HepG2 (cell line): Measurements from ENCODE around the gene DCAF7. TPM values are rescaled to one million over a fixed set of nuclear protein-coding genes. Genes with fewer than 3 reads are reported as not detected.

Experiments
- CENPT ChIP-seq: sonication (generic); formaldehyde crosslinking; IDR thresholded peaks from 2 replicates; pipeline ENCODE4 v1.8.0; 2022; ENCODE audit warnings: low read depth, mild to moderate bottlenecking, moderate library complexity, missing genetic modification reagents
- DMTF1 ChIP-seq: sonication (generic); formaldehyde crosslinking; IDR thresholded peaks from 2 replicates; pipeline ENCODE4 v1.4.0; 2020; ENCODE audit warnings: mild to moderate bottlenecking, missing genetic modification reagents
- HHEX ChIP-seq: IDR thresholded peaks from 2 replicates; pipeline ENCODE4 v1.6.1; 2016; ENCODE audit warnings: control low read depth
- IKZF4 ChIP-seq: sonication (generic); formaldehyde crosslinking; IDR thresholded peaks from 2 replicates; pipeline ENCODE4 v1.5.1; 2020; ENCODE audit warnings: borderline replicate concordance, mild to moderate bottlenecking, low read depth, missing genetic modification reagents; ENCODE audit errors: not compliant biosample characterization
- KAT7 ChIP-seq: IDR thresholded peaks from 2 replicates; pipeline ENCODE4 v1.6.1; 2018; ENCODE audit warnings: borderline replicate concordance, missing compliant biosample characterization
- LCORL ChIP-seq, 2 experiments: fragments of 450-650 bp in 1 of 2; sonication (generic) in 1 of 2; formaldehyde crosslinking in 1 of 2; IDR thresholded peaks; 2 replicates each; pipeline versions ENCODE4 v1.5.0 to v1.6.1; 2017 to 2020; ENCODE audit warnings: antibody characterized with exemption in 1 of 2, missing genetic modification reagents in 1 of 2
- PCBP1 ChIP-seq: fragments of 200-400 bp; formaldehyde crosslinking; IDR thresholded peaks from 2 replicates; pipeline ENCODE4 v1.6.1; 2017; ENCODE audit warnings: mild to moderate bottlenecking, low read depth, low read length, borderline replicate concordance
- PRDM10 ChIP-seq: sonication (generic); formaldehyde crosslinking; IDR thresholded peaks from 2 replicates; pipeline ENCODE4 v1.4.0; 2020; ENCODE audit warnings: low read depth, missing genetic modification reagents
- SNAI1 ChIP-seq: sonication (generic); formaldehyde crosslinking; IDR thresholded peaks from 2 replicates; pipeline ENCODE4 v1.5.0; 2020; ENCODE audit warnings: mild to moderate bottlenecking, missing genetic modification reagents, borderline replicate concordance
- ZBTB3 ChIP-seq: sonication (generic); formaldehyde crosslinking; IDR thresholded peaks from 2 replicates; pipeline ENCODE4 v1.4.0; 2020; ENCODE audit warnings: low read depth, mild to moderate bottlenecking, moderate library complexity, missing genetic modification reagents, borderline replicate concordance
- ZFP36L1 ChIP-seq: sonication (generic); formaldehyde crosslinking; IDR thresholded peaks from 2 replicates; pipeline ENCODE4 v1.8.0; 2022; ENCODE audit warnings: mild to moderate bottlenecking, missing genetic modification reagents, moderate library complexity
- ZFP82 ChIP-seq: sonication (generic); formaldehyde crosslinking; IDR thresholded peaks from 2 replicates; pipeline ENCODE4 v1.5.1; 2020; ENCODE audit warnings: mild to moderate bottlenecking, missing genetic modification reagents, borderline replicate concordance
- ZFP91 ChIP-seq: sonication (generic); formaldehyde crosslinking; IDR thresholded peaks from 2 replicates; pipeline ENCODE4 v1.9.0; 2022; ENCODE audit warnings: missing genetic modification reagents, mild to moderate bottlenecking, borderline replicate concordance
- ZIK1 ChIP-seq: sonication (generic); formaldehyde crosslinking; IDR thresholded peaks from 2 replicates; pipeline ENCODE4 v1.5.0; 2020; ENCODE audit warnings: mild to moderate bottlenecking, low read depth, missing genetic modification reagents, borderline replicate concordance
- ZNF263 ChIP-seq: sonication (generic); formaldehyde crosslinking; IDR thresholded peaks from 2 replicates; pipeline ENCODE4 v1.4.0; 2020; ENCODE audit warnings: missing genetic modification reagents
- ZNF577 ChIP-seq: sonication (generic); formaldehyde crosslinking; IDR thresholded peaks from 2 replicates; pipeline ENCODE4 v1.4.0; 2020; ENCODE audit warnings: mild to moderate bottlenecking, low read depth, missing genetic modification reagents, borderline replicate concordance
- ZNF616 ChIP-seq: sonication (generic); formaldehyde crosslinking; IDR thresholded peaks from 2 replicates; pipeline ENCODE4 v1.5.0; 2020; ENCODE audit warnings: low read depth, mild to moderate bottlenecking, missing genetic modification reagents
- ZNF703 ChIP-seq: sonication (generic); formaldehyde crosslinking; IDR thresholded peaks from 2 replicates; pipeline ENCODE4 v1.5.1; 2020; ENCODE audit warnings: missing genetic modification reagents, mild to moderate bottlenecking, moderate library complexity, borderline replicate concordance
- ZSCAN9 ChIP-seq: IDR thresholded peaks from 2 replicates; pipeline ENCODE4 v1.6.1; 2016; ENCODE audit warnings: borderline replicate concordance
- ZZZ3 ChIP-seq: sonication (generic); formaldehyde crosslinking; IDR thresholded peaks from 2 replicates; pipeline ENCODE4 v1.4.0; 2020; ENCODE audit warnings: missing genetic modification reagents, mild to moderate bottlenecking, borderline replicate concordance
- polyA plus RNA-seq, 8 experiments: library from polyadenylated mRNA; depleted of rRNA in 3 of 8; stranded (reverse) in 7 of 8; unstranded in 1 of 8; fragments of >200 nt; fragmentation: Illumina TruSeq in 4 of 8; extraction: Trizol in 4 of 8; gene quantifications; 2 replicates each; pipeline versions ENCODE4 v1.2.1 to v1.2.3, GENCODE V29; 2011 to 2016; ENCODE audit warnings: low read depth in 4 of 8, missing spikeins in 1 of 8, mixed read lengths in 1 of 8; ENCODE audit not compliant: insufficient read depth in 1 of 8
- total RNA-seq, 5 experiments: library from RNA; depleted of rRNA; stranded (reverse); fragments of >200 nt; fragmentation: Illumina TruSeq; extraction: Trizol; gene quantifications; 2 replicates each; pipeline ENCODE4 v1.2.3, GENCODE V29; 2016; ENCODE audit warnings: low read depth in 1 of 5

DCAF7 gene
- total and polyA plus RNA-seq, 2 of the 13 experiments (the other 11 are each of a cell fraction or from before 2014, with no cell fraction given): 55.2 to 73.4 TPM

GRCh38 chr17:63516910-63517824 lies 33.1 kb upstream of the DCAF7 start (continued):
- TF ChIP-seq PRDM10 (CRISPR knock-in tag) (peak; percentile 71), CENPT (CRISPR knock-in tag) (no peak), KAT7 (CRISPR knock-in tag) (no peak), HHEX (CRISPR knock-in tag) (no peak; the same call in 1 of the 2 replicates), ZNF703 (CRISPR knock-in tag) (no peak), ZNF577 (no peak), ZNF263 (no peak), PCBP1 (no peak), ZBTB3 (no peak), ZIK1 (CRISPR knock-in tag) (no peak), ZFP36L1 (CRISPR knock-in tag) (no peak), ZNF616 (CRISPR knock-in tag) (no peak), IKZF4 (CRISPR knock-in tag) (no peak), SNAI1 (CRISPR knock-in tag) (no peak), LCORL (IDR thresholded peaks at IDR 0.05) (no peak), LCORL (CRISPR knock-in tag; IDR thresholded peaks at IDR 0.05) (peak; percentile 97), DMTF1 (no peak), ZZZ3 (CRISPR knock-in tag) (no peak), ZSCAN9 (CRISPR knock-in tag) (peak; percentile 43; the same call in 1 of the 2 replicates), ZFP82 (no peak), ZFP91 (CRISPR knock-in tag) (no peak)
